H1 (cell line): ENCODE measurements around the gene SEMA3C. TPM values are rescaled to one million over a fixed set of nuclear protein-coding genes. Genes with fewer than 3 reads are reported as not detected.

ENCODE experiments used
- CTCF ChIA-PET: fragments of 300-600 bp; sonication (Branson Sonifier 250); formaldehyde crosslinking; loops from one replicate; lab custom pipeline; 2021; ENCODE audit not compliant: partially characterized antibody; lab: Charles Lee
- POLR2A ChIA-PET: fragments of 300-600 bp; sonication (Branson Sonifier 250); formaldehyde crosslinking; loops from one replicate; lab custom pipeline; 2021; ENCODE audit warnings: inconsistent platforms; ENCODE audit not compliant: partially characterized antibody; lab: Charles Lee
- DNase-seq, 2 experiments: peaks; one replicate each; pipeline versions ENCODE4 v3.0.0 to v3.0.0-alpha.2; 2010 to 2022; ENCODE audit warnings: low spot score in 2 of 2, low read depth in 1 of 2, mixed read lengths in 1 of 2
- FAIRE-seq: peaks from 2 replicates; lab custom pipeline; 2011; peaks lifted over from hg19 to GRCh38; lab: Jason Lieb, UNC
- H2AFZ ChIP-seq: 2 replicates; pipeline ENCODE4 v1.8.1; 2012; ENCODE audit warnings: low read length, inconsistent platforms
- H2AK5ac ChIP-seq: 2 replicates; pipeline ENCODE4 v1.6.1; 2013; ENCODE audit warnings: low read depth, low read length
- H2BK120ac ChIP-seq: replicated peaks from 2 replicates; pipeline ENCODE3; 2013; ENCODE audit warnings: low read depth, low read length, inconsistent platforms
- H2BK12ac ChIP-seq: 2 replicates; pipeline ENCODE4 v1.6.1; 2013; ENCODE audit warnings: low read depth, low read length
- H2BK15ac ChIP-seq: 2 replicates; pipeline ENCODE4 v1.6.1; 2013; ENCODE audit warnings: low read length
- H2BK20ac ChIP-seq: 2 replicates; pipeline ENCODE4 v1.6.1; 2013; ENCODE audit warnings: low read length
- H2BK5ac ChIP-seq: 2 replicates; pipeline ENCODE4 v1.6.1; 2013; ENCODE audit warnings: low read depth, low read length
- H3K14ac ChIP-seq: 2 replicates; pipeline ENCODE4 v1.6.1; 2013; ENCODE audit warnings: inconsistent platforms; ENCODE audit not compliant: insufficient read length
- H3K18ac ChIP-seq: 2 replicates; pipeline ENCODE4 v1.6.1; 2013; ENCODE audit warnings: low read length; ENCODE audit errors: extremely low read depth
- H3K23ac ChIP-seq: 2 replicates; pipeline ENCODE4 v1.6.1; 2013; ENCODE audit warnings: inconsistent platforms; ENCODE audit not compliant: insufficient read length
- H3K23me2 ChIP-seq: 2 replicates; pipeline ENCODE4 v1.6.1; 2013; ENCODE audit warnings: low read depth, low read length
- H3K27ac ChIP-seq: 2 replicates; pipeline ENCODE4 v1.6.1; 2011; ENCODE audit warnings: low read depth, low read length, inconsistent platforms
- H3K27me3 ChIP-seq, 4 experiments: replicated peaks in 1 of 4; 1 replicate in 1 of 4; 2 replicates in 3 of 4; pipeline versions ENCODE4 v1.6.1 to v1.8.1; 2011 to 2013; ENCODE audit warnings: low read length in 3 of 4, mild to moderate bottlenecking in 3 of 4, inconsistent platforms in 2 of 4, mixed read lengths in 2 of 4, moderate library complexity in 1 of 4; ENCODE audit not compliant: control insufficient read depth in 3 of 4, insufficient read depth in 3 of 4; ENCODE audit errors: extremely low read depth in 1 of 4
- H3K36me3 ChIP-seq, 4 experiments: 2 replicates each; pipeline versions ENCODE4 v1.6.1 to v1.8.1; 2011 to 2013; ENCODE audit warnings: mild to moderate bottlenecking in 4 of 4, low read length in 3 of 4, moderate library complexity in 2 of 4, control low read depth in 1 of 4, inconsistent platforms in 1 of 4; ENCODE audit not compliant: insufficient read depth in 4 of 4, control insufficient read depth in 2 of 4
- H3K4ac ChIP-seq: replicated peaks from 2 replicates; pipeline ENCODE3; 2013; ENCODE audit warnings: low read length, low read depth, mixed read lengths, inconsistent platforms; ENCODE audit not compliant: insufficient read length
- H3K4me1 ChIP-seq, 4 experiments: replicated peaks in 1 of 4; 1 replicate in 1 of 4; 2 replicates in 3 of 4; pipeline versions ENCODE4 v1.6.1 to v1.8.1; 2011 to 2013; ENCODE audit warnings: low read length in 3 of 4, inconsistent platforms in 2 of 4, mixed read lengths in 1 of 4; ENCODE audit not compliant: insufficient read depth in 4 of 4, control insufficient read depth in 3 of 4
- H3K4me2 ChIP-seq, 2 experiments: 2 replicates each; pipeline versions ENCODE4 v1.6.1 to v1.8.1; 2011 to 2013; ENCODE audit warnings: low read depth in 2 of 2, low read length in 2 of 2, control low read depth in 1 of 2, inconsistent platforms in 1 of 2, mild to moderate bottlenecking in 1 of 2; ENCODE audit not compliant: insufficient read depth in 1 of 2
- H3K4me3 ChIP-seq, 4 experiments: fragments of 200-600, 300-600 bp in 1 of 4; sonication (generic), shearing (Covaris generic), sonication (Bioruptor Twin) in 1 of 4; 2 replicates each; pipeline versions ENCODE4 v1.5.1 to v1.8.1; 2011 to 2016; ENCODE audit warnings: low read length in 4 of 4, low read depth in 3 of 4, control low read depth in 2 of 4, inconsistent platforms in 2 of 4, mild to moderate bottlenecking in 2 of 4, mixed read lengths in 1 of 4, moderate library complexity in 1 of 4; ENCODE audit not compliant: insufficient read depth in 2 of 4; ENCODE audit errors: extremely low read depth in 1 of 4
- H3K56ac ChIP-seq: replicated peaks from 2 replicates; pipeline ENCODE3; 2013; ENCODE audit warnings: low read depth, mild to moderate bottlenecking, mixed read lengths, low read length, inconsistent platforms; ENCODE audit not compliant: insufficient read length
- H3K79me1 ChIP-seq: 2 replicates; pipeline ENCODE4 v1.6.1; 2013; ENCODE audit warnings: low read depth, low read length, control low read depth
- H3K79me2 ChIP-seq, 2 experiments: 2 replicates each; pipeline versions ENCODE4 v1.6.1 to v1.8.1; 2012 to 2013; ENCODE audit warnings: low read length in 2 of 2, mild to moderate bottlenecking in 2 of 2, inconsistent platforms in 1 of 2; ENCODE audit not compliant: insufficient read depth in 2 of 2, control insufficient read depth in 1 of 2
- H3K9ac ChIP-seq, 4 experiments: replicated peaks in 1 of 4; 1 replicate in 1 of 4; 2 replicates in 3 of 4; pipeline versions ENCODE4 v1.6.1 to v1.8.1; 2011 to 2013; ENCODE audit warnings: low read depth in 3 of 4, low read length in 3 of 4, control low read depth in 2 of 4, mild to moderate bottlenecking in 2 of 4, moderate library complexity in 2 of 4, inconsistent platforms in 1 of 4; ENCODE audit errors: extremely low read depth in 1 of 4
- H3K9me3 ChIP-seq, 2 experiments: 2 replicates each; pipeline versions ENCODE4 v1.6.1 to v1.8.1; 2012 to 2013; ENCODE audit warnings: mild to moderate bottlenecking in 2 of 2, moderate library complexity in 2 of 2, control low read depth in 1 of 2, inconsistent platforms in 1 of 2, low read depth in 1 of 2, low read length in 1 of 2, mixed read lengths in 1 of 2; ENCODE audit not compliant: insufficient read depth in 2 of 2
- H4K20me1 ChIP-seq, 2 experiments: replicated peaks in 1 of 2; 2 replicates each; pipeline versions ENCODE3 to v1.8.1; 2011 to 2013; ENCODE audit warnings: inconsistent platforms in 2 of 2, low read length in 2 of 2, mild to moderate bottlenecking in 1 of 2; ENCODE audit not compliant: insufficient read depth in 2 of 2, control insufficient read depth in 1 of 2
- H4K5ac ChIP-seq: 2 replicates; pipeline ENCODE4 v1.6.1; 2013; ENCODE audit warnings: low read length, low read depth, mixed read lengths, inconsistent platforms; ENCODE audit not compliant: insufficient read length
- H4K8ac ChIP-seq: 2 replicates; pipeline ENCODE4 v1.8.0; 2013; ENCODE audit warnings: mild to moderate bottlenecking, moderate library complexity, low read length, inconsistent platforms; ENCODE audit not compliant: insufficient read depth; ENCODE audit errors: extremely low read depth
- H4K91ac ChIP-seq: replicated peaks from 2 replicates; pipeline ENCODE3; 2013; ENCODE audit warnings: low read length, mixed read lengths, inconsistent platforms; ENCODE audit not compliant: insufficient read length
- BACH1 ChIP-seq: IDR thresholded peaks from 2 replicates; pipeline ENCODE4 v1.6.1; 2012; ENCODE audit warnings: low read length, improper control_type of control experiment
- CREB1 ChIP-seq: IDR thresholded peaks from 2 replicates; pipeline ENCODE4 v1.6.1; 2012; ENCODE audit warnings: inconsistent platforms
- E2F6 ChIP-seq: IDR thresholded peaks from 2 replicates; pipeline ENCODE4 v1.6.1; 2012; ENCODE audit warnings: inconsistent platforms
- EP300 ChIP-seq, 2 experiments: IDR thresholded peaks; 1 replicate in 1 of 2; 2 replicates in 1 of 2; pipeline ENCODE4 v1.6.1; 2011 to 2012; ENCODE audit warnings: low read depth in 2 of 2, low read length in 2 of 2, mild to moderate bottlenecking in 2 of 2, borderline replicate concordance in 1 of 2, inconsistent platforms in 1 of 2, moderate library complexity in 1 of 2
- MAFK ChIP-seq: IDR thresholded peaks from 2 replicates; pipeline ENCODE4 v1.6.1; 2012; ENCODE audit warnings: low read depth, mild to moderate bottlenecking, improper control_type of control experiment, low read length
- MAX ChIP-seq: IDR thresholded peaks from 2 replicates; pipeline ENCODE4 v1.6.1; 2012; ENCODE audit warnings: inconsistent platforms
- POLR2AphosphoS5 ChIP-seq: IDR thresholded peaks from 2 replicates; pipeline ENCODE4 v1.6.1; 2011; ENCODE audit warnings: low read depth, low read length
- POU5F1 ChIP-seq: IDR thresholded peaks from 2 replicates; pipeline ENCODE4 v1.6.1; 2011; ENCODE audit warnings: low read depth, mild to moderate bottlenecking, low read length, moderate library complexity
- RAD21 ChIP-seq, 2 experiments: IDR thresholded peaks in 1 of 2; conservative IDR thresholded peaks in 1 of 2; 2 replicates each; pipeline ENCODE4 v1.6.1; 2011; ENCODE audit warnings: low read depth in 2 of 2, low read length in 2 of 2, improper control_type of control experiment in 1 of 2, inconsistent platforms in 1 of 2, mild to moderate bottlenecking in 1 of 2, moderate library complexity in 1 of 2
- SIRT6 ChIP-seq: IDR thresholded peaks from one replicate; pipeline ENCODE4 v1.7.1; 2012; ENCODE audit warnings: low read length, inconsistent platforms
- SIX5 ChIP-seq: IDR thresholded peaks from 2 replicates; pipeline ENCODE4 v1.6.1; 2011; ENCODE audit warnings: mild to moderate bottlenecking, low read depth, low read length
- ZNF274 ChIP-seq: IDR thresholded peaks from 2 replicates; pipeline ENCODE4 v1.7.0; 2012; ENCODE audit warnings: low read length, borderline replicate concordance; ENCODE audit errors: extremely low read depth
- WGBS, 2 experiments: shearing (Covaris generic) in 1 of 2; methylation state at CpG; one replicate each; pipeline versions ENCODE4 v1.1.6 to v1.1.7; 2013 to 2015; ENCODE audit warnings: low lambda C conversion rate in 2 of 2, mixed read lengths in 2 of 2, inconsistent platforms in 1 of 2, low coverage in 1 of 2, missing lambda C conversion rate in 1 of 2; ENCODE audit not compliant: insufficient replicate concordance in 2 of 2, insufficient coverage in 1 of 2, insufficient read length in 1 of 2; ENCODE audit errors: extremely low coverage in 1 of 2, missing lambda C conversion rate in 1 of 2; 5-methylcytosine and 5-hydroxymethylcytosine counted together
- polyA plus RNA-seq, 7 experiments: library from polyadenylated mRNA; depleted of rRNA in 3 of 7; stranded (reverse) in 5 of 7; unstranded in 2 of 7; fragments of >200 nt in 5 of 7; fragments of 200-250 nt in 2 of 7; gene quantifications; 1 replicate in 5 of 7; 2 replicates in 1 of 7; 4 replicates in 1 of 7; pipeline versions ENCODE4 v1.2.1 to v1.2.3, GENCODE V29; 2011 to 2013; ENCODE audit warnings: missing spikeins in 2 of 7, mixed read lengths in 2 of 7
- total RNA-seq: library from RNA; stranded (reverse); fragmentation: NEBNext Ultra II Directional; extraction: Animal tissue kit (Norgen Biotek cat#: 25700); gene quantifications from 2 replicates; pipeline ENCODE4 v1.2.1, GENCODE V29; 2021

Gene SEMA3C
- total and polyA plus RNA-seq, 2 of the 8 experiments (the other 6 are each of a cell fraction or from before 2014, with no cell fraction given), result 0.15 to 1.4 TPM

- Histone ChIP-seq H3K79me1 (no peaks in the 10 kb centered on the region), H3K4me2 (no peak overlapping the region), H3K9me3 (no peaks in the 10 kb centered on the region), H3K14ac (no peak overlapping the region), H2BK15ac (no peak overlapping the region), H3K9ac (no peak overlapping the region), H2AK5ac (no peak overlapping the region), H2BK20ac (no peak overlapping the region), H3K23me2 (no peaks in the 10 kb centered on the region), H4K91ac (no peak overlapping the region), H3K4me3 (no peak overlapping the region), H3K4ac (no peak overlapping the region), H3K56ac (no peak overlapping the region), H2BK12ac (no peak overlapping the region), H3K79me2 (no peaks in the 10 kb centered on the region), H3K18ac (no peak overlapping the region), H4K20me1 (no peaks in the 10 kb centered on the region), H2BK120ac (no peak overlapping the region), H3K4me1 (peaks cover 0 to 4% (median 1%) of the 10 kb centered on the region in 4 experiments; a peak in 4 of 7 replicates), H3K23ac (no peak overlapping the region), H3K27ac (no peak overlapping the region), H3K36me3 (no peaks in the 10 kb centered on the region), H4K5ac (no peak overlapping the region), H3K27me3 (0 out of 7 replicates have a peak, but pooled peaks cover 0 to 2% (median 0%) of the 10 kb centered on the region in 4 experiments), H4K8ac (no peak overlapping the region), H2BK5ac (no peak overlapping the region), H2AFZ (no peak overlapping the region)
- 92% methylated on average over 2 of the region's 2 CpGs; no CpG with 5 or more reads in 1 of the 2 experiments for WGBS, 2 experiments
- POLR2A ChIA-PET, result no interaction called here
- CTCF ChIA-PET, result interaction anchor here (1.4 to 2.5 kb wide), 2 partner anchors 11 to 31 kb away, joined by 4 to 5 read pairs; no protein-coding TSS in a partner anchor
- FAIRE-seq (no peak), DNase-seq (no peak)
- TF ChIP-seq MAX (no peak), E2F6 (no peak), ZNF274 (no peak), POU5F1 (no peak), POLR2AphosphoS5 (no peak), CREB1 (no peak), MAFK (no peak), BACH1 (no peak), SIX5 (no peak), EP300 (IDR thresholded peaks at IDR 0.05; ENCODE audit: borderline replicate concordance in 1 of 2, low read depth in 2 of 2, low read length in 2 of 2) (no peak), RAD21 (IDR thresholded peaks at IDR 0.05 in 1 of 2, conservative IDR thresholded peaks at IDR 0.05 in 1 of 2; ENCODE audit: low read depth in 2 of 2, low read length in 2 of 2) (no peak), SIRT6 (no peak)
Measured at GRCh38 chr7:80729591-80730320, 189.1 kb downstream of the SEMA3C start.
